Measurements from ENCODE around the gene CGB1.

- TF ChIP-seq, protein P1, sequence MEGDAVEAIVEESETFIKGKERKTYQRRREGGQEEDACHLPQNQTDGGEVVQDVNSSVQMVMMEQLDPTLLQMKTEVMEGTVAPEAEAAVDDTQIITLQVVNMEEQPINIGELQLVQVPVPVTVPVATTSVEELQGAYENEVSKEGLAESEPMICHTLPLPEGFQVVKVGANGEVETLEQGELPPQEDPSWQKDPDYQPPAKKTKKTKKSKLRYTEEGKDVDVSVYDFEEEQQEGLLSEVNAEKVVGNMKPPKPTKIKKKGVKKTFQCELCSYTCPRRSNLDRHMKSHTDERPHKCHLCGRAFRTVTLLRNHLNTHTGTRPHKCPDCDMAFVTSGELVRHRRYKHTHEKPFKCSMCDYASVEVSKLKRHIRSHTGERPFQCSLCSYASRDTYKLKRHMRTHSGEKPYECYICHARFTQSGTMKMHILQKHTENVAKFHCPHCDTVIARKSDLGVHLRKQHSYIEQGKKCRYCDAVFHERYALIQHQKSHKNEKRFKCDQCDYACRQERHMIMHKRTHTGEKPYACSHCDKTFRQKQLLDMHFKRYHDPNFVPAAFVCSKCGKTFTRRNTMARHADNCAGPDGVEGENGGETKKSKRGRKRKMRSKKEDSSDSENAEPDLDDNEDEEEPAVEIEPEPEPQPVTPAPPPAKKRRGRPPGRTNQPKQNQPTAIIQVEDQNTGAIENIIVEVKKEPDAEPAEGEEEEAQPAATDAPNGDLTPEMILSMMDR (IDR thresholded peaks at IDR 0.05): no peak
- no peak for TF ChIP-seq POLR2A (IDR thresholded peaks at IDR 0.05)
- TF ChIP-seq POLR2AphosphoS5 (IDR thresholded peaks at IDR 0.05): no peak
These were observed 26.2 kb downstream of the CGB1 start for GRCh38 chr19:49010453-49010852.

Data from suprapubic skin (tissue), 4 donors.